HepG2 (cell line): ENCODE results near the gene STOML1.

Source experiments
- MAZ ChIP-seq, 2 experiments: sonication (generic) in 1 of 2; formaldehyde crosslinking in 1 of 2; IDR thresholded peaks; 2 replicates each; pipeline versions ENCODE4 v1.5.0 to v1.6.1; 2012 to 2020; ENCODE audit warnings: low read depth in 2 of 2, mild to moderate bottlenecking in 2 of 2, borderline replicate concordance in 1 of 2, improper control_type of control experiment in 1 of 2, low read length in 1 of 2, missing genetic modification reagents in 1 of 2, moderate library complexity in 1 of 2
- MTF1 ChIP-seq: sonication (generic); formaldehyde crosslinking; IDR thresholded peaks from 2 replicates; pipeline ENCODE4 v1.5.0; 2020; ENCODE audit warnings: missing genetic modification reagents
- MYNN ChIP-seq: sonication (generic); formaldehyde crosslinking; IDR thresholded peaks from 2 replicates; pipeline ENCODE4 v1.4.0; 2020; ENCODE audit warnings: mild to moderate bottlenecking, low read depth, missing genetic modification reagents
- TGIF2 ChIP-seq: IDR thresholded peaks from 2 replicates; pipeline ENCODE4 v1.6.1; 2016; ENCODE audit warnings: control low read depth, missing compliant biosample characterization
- ZFP36 ChIP-seq: fragments of 150-350 bp; IDR thresholded peaks from 2 replicates; pipeline ENCODE4 v1.6.1; 2018; ENCODE audit warnings: borderline replicate concordance, low read length, low read depth; ENCODE audit not compliant: partially characterized antibody
- ZFP91 ChIP-seq: sonication (generic); formaldehyde crosslinking; IDR thresholded peaks from 2 replicates; pipeline ENCODE4 v1.9.0; 2022; ENCODE audit warnings: missing genetic modification reagents, mild to moderate bottlenecking, borderline replicate concordance
- ZNF550 ChIP-seq: sonication (generic); formaldehyde crosslinking; IDR thresholded peaks from 2 replicates; pipeline ENCODE4 v1.4.0; 2020; ENCODE audit warnings: mild to moderate bottlenecking, missing genetic modification reagents, borderline replicate concordance
- ZNF609 ChIP-seq: sonication (generic); formaldehyde crosslinking; IDR thresholded peaks from 2 replicates; pipeline ENCODE4 v1.4.0; 2020; ENCODE audit warnings: mild to moderate bottlenecking, missing genetic modification reagents, borderline replicate concordance
- TF ChIP-seq, protein P1 (sequence below): sonication (generic); formaldehyde crosslinking; IDR thresholded peaks from 2 replicates; pipeline ENCODE4 v1.5.0; 2020; ENCODE audit warnings: mild to moderate bottlenecking, missing genetic modification reagents, moderate library complexity

DNA sequence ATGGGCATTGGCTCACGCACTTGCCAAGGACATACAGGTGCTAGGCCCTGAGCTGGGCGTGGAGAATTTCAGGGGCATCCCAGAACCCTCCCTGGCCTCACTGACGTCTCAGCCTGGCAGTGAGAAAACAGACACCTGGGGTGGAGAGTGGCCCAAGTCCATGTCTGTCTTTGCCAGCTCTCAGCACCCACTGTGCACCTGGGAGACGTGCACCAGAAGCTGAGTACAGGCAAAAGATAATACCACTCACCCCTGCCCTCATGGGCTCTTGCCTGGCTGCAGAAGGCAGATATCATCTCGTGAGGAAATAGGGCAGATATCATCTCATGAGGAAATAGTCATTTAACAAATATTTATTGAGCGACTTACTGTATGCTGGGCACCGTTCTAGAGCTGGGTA is 57.8 kb downstream of the STOML1 start:
- TF ChIP-seq, protein P1, sequence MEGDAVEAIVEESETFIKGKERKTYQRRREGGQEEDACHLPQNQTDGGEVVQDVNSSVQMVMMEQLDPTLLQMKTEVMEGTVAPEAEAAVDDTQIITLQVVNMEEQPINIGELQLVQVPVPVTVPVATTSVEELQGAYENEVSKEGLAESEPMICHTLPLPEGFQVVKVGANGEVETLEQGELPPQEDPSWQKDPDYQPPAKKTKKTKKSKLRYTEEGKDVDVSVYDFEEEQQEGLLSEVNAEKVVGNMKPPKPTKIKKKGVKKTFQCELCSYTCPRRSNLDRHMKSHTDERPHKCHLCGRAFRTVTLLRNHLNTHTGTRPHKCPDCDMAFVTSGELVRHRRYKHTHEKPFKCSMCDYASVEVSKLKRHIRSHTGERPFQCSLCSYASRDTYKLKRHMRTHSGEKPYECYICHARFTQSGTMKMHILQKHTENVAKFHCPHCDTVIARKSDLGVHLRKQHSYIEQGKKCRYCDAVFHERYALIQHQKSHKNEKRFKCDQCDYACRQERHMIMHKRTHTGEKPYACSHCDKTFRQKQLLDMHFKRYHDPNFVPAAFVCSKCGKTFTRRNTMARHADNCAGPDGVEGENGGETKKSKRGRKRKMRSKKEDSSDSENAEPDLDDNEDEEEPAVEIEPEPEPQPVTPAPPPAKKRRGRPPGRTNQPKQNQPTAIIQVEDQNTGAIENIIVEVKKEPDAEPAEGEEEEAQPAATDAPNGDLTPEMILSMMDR (CRISPR knock-in tag), result no peak
- TF ChIP-seq MTF1 (CRISPR knock-in tag) (no peak), ZFP91 (CRISPR knock-in tag) (no peak), MYNN (no peak), ZNF609 (CRISPR knock-in tag) (no peak), ZNF550 (CRISPR knock-in tag) (no peak), MAZ (IDR thresholded peaks at IDR 0.05; ENCODE audit: borderline replicate concordance, low read depth, low read length) (no peak), MAZ (CRISPR knock-in tag; IDR thresholded peaks at IDR 0.05; ENCODE audit: low read depth) (no peak), ZFP36 (no peak), TGIF2 (CRISPR knock-in tag) (no peak)
